GM21360 (cell line): ENCODE measurements around the gene NFAT5.

Source experiments
- ATAC-seq: cut with Tn5 transposase; IDR thresholded peaks from one replicate; pipeline ENCODE4 v1.9.1; 2021; ENCODE audit warnings: mild to moderate bottlenecking, moderate library complexity; ENCODE audit not compliant: unreplicated experiment

The NFAT5 gene

DNA sequence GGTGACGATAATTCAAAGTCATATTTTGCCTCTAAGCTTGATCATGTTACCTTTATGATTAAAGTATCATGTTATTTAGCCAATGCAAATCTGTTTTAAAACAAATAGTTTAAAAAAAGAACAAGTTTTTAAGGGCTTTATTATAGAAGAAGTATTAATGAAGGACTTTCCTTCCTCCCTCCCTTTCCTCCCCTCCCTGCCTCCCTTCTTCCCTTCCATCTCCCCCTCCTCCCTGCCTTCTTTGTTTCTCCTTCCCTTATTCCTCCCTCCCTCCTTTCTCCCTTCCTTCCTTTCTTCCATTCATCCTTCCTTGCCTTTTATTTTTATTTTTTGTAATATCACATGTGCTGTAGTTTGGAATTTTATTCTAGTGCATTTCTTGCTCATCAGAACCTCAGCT, 134.1 kb downstream of the NFAT5 start:
- ATAC-seq, result no peak

DNA sequence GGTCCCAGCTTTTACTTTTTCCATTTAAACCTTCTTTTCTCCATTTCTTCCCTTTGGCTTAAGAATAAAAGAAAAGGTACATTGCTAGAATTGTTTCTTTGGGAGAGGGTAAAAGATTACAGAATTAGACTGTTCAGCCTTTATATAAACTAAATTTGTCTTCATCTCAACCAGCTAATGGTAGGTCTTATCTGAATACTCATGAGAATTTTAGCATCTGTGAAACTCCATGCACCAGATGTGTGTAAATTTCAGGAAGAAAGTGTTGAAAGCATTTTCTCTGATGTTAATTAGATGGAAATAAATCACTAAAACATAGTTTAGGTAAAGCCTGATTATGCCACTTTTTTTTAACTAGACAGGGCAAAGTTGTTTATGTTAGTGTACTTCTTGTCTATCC, 135.7 kb downstream of the NFAT5 start:
- ATAC-seq, result no peak

DNA sequence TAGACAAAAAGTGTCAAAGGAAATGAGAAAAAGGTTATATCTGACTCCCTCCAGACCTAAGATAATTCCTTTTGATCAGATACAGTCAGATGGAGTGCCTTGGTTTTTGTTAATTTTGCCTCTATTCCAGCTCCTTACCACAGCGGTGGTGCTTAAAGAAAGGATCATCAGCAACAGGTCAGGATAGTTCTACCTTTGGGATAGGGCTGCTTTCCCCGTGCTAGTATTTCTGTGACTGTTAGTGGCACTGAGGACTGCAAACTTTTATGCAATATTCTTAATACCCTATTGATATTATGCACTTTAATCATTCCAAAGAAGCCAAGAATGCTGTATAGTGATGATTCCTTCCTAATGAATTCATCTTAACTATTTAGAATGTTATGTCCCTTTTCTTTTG, 136.1 kb downstream of the NFAT5 start:
- no peak for ATAC-seq

DNA sequence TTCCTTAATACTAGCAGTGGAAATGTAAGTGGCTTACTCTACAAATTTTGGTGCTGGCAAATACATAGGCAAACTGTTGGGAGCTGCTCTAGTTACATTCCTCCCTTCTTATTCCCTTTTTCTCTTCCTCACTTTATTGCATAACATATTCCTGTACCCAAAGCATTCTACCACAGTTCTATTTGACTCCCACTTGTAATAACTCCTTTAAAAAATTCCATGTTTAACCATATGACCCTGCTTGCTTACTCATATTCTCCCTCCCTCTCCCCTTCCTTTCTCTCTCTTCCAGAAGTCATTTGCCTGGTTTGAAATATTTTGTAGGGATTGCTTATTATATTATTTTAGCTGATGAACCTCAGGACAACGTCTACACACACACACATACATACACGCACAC, 137.9 kb downstream of the NFAT5 start:
- ATAC-seq, result no peak

DNA sequence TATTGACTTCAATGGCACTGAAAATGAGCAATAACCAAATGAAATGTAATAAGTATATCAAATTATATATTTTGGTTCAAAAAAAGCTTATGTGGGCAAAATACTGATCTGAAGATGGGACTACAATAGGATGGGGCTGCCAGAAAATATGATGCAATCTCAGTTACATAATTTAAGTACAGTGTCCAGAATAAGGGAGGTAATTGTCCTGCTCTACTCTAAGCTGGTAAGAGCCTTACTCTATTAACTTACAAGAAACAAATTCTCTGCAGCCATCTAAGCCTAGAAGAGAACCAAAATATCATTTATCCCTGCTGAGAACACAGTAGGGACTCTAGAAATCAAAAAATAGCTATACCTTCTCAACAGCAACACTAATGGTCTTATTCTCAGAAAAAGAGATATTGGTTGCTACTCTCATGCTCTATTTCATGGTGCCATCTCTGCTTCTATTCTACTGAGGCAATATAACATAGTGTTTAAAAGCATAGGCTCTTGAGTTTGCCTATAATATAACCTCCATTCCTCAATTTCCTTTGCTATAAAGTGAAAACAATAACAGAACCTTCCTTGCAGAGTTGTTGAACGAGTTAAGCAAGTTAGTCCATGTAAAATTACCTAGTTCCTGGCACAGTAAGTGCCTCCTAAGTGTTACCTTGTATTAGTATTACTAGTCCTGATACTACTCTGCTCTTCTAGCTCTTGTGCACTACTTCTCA, 140.6 kb downstream of the NFAT5 start:
- ATAC-seq, result no peak

DNA sequence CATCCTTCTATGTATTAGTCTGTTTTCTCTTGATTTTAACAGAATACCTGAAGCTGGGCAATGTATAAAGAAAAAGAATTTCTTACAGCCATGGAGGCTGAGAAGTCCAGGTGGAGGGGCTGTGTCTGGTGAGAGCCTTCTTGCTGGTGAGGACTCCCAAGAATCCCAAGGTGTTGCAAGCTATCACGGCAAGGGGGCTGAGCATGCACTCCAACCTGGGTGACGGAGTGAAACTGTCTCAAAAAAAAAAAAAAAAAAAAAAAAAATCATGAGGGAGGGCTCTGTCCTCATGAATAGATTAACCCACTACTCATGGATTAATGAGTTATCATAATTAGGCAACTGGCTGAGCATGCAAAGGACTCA, 141.2 kb downstream of the NFAT5 start:
- no peak for ATAC-seq

DNA sequence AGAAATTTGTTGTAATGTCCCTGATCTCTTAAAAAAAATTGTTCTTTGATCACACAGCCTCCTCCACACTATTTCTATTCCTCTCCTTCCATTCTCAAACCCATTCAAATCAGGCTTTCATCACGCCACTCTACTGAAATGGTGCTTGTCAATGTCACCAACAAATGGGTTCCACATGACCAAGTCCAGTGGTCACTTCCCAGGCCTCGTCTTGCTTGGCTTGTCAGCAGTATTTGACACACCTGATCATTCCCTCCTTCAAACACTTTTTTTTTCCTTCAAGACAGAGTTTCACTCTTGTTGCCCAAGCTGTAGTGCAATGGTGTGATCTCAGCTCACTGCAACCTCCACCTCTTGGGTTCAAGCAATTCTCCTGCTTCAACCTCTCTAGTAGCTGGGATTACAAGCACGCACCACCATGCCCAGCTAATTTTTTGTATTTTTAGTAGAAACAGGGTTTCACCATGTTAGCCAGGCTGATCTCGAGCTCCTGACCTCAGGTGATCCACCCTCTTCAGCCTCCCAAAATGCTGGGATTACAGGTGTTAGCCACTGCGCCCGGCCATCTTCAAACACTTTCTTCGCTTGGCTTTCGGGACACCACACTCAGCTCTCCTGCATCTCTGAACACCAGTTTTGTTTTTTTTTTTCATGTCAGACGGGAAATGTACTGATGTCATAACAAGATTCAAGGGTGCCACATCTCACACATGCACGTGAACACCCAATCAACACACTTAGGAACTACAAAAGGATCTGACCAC, 142.3 kb downstream of the NFAT5 start:
- ATAC-seq, result no peak

DNA sequence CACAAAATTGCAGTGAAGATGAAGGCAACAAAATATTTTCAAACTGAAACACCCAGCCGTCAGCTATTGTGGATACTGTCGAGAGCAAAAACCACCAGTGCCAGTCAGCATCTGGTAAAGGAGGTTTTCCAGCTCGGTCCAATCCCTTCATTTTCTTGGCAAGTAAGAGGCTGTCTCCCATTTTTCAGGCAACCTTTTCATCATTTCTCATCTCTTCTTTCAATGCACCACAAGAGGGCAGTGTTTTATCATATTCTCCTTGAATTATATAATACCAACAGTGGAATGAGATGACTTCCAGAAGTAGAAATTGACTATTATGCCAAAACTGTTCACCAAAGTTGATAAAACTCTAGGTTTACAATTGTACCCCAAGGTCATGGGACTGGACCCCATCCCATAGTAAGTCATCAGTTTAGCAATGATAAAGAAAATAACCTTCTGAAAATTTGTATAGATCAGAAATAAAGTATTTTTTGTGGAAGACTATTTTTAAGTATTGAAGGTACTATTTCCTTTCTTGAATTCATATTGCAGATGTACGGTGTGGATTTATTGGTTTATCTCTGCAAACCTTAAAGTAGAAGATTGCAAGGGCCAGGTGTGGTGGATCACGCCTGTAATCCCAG, 143.8 kb downstream of the NFAT5 start:
- ATAC-seq, result no peak

DNA sequence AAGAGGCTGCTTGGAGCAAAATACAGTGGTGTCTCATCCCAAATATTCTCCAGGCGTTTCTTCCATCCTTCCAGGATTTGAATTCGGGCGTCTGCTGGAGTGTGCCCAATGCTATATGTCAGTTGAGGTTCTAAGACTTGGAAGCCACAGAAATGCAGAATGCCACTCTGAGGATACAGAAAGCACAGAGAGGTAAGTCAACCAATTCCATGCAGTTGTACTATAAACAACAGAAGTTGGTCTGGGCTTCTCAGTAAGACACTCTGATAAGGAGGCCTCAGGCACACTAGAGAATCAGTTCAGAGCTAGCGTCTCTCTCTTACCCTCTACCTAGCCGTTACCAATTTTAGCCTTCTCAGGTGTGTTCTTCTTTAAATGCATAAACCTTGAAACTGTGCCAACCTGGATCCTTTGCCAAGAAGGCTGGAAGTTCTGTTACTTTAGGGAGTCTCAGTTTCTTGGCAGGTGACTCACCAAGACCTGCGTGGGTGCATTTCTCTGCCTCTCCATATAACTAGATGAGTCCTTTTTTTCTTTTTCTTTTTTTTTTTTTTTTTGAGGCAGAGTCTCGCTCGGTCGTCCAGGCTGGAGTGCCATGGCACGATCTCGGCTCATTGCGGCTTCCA, 145.5 kb downstream of the NFAT5 start:
- no peak for ATAC-seq

DNA sequence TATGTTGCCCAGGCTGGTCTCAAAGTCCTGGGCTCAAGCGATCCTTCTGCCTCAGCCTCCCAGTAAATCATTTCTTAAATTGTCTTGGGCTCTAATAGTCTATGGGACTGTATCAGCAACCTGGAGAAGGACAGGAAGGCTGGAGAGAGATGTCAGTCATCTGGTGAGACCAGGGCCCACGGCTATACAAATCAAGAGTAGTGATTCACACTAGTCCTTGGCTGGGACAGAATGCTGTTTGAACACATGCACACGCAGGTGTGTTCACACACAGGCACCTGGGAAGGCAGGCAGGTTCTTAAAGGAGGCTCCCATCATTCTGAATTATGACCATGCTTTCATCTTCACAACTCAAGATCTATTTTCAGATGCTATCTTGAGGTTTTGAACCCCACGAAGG, 146.5 kb downstream of the NFAT5 start:
- ATAC-seq, result no peak

DNA sequence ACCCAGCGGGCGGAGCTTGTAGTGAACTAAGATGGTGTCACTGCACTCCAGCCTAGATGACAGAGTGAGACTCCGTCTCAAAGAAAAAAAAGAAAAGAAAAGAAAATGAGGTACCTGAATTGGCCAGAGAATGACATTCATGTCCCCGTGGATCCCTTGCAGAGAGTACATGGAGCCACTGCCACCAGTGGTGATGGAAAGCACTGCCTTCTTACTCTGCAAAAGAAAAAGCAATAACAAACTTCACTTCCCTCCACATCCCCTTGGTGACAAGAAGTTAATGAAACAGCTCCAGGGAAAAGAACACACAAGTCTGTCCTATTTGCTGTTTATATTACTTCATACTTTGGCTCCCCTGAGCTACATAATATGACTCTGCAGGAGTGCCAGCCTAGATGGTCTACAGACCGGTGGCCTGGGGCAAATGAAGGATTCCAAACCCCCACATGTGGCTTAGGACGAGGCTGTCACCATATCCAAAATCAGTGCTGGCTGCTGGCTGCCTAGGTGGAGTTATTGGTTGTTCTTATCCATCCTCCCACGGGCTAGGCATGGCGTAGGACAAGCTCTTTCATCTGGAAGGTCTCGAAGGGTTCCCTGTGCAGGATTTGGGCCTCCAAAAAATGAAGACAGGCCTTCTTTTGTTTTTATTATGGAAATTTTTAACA, 147.3 kb downstream of the NFAT5 start:
- no peak for ATAC-seq

DNA sequence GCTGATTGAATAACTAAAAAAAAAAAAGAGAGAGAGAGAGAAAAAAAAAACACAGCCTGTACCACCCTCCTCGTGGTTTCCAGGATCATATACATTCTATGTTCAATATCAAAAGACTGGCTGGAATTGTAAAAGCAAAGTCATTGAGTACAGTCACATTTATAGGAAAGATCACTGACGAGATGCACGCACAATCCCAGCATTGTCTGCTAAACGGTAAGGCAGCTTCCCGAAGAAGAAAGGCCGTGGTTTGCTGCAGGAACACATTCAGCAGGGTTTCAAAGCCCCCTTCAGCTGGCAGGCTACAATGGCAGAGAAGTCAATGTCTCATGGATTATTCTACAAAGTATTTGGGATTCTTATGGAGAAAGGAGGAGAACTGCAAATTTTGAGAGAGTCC, 151.3 kb downstream of the NFAT5 start:
- ATAC-seq, result no peak

DNA sequence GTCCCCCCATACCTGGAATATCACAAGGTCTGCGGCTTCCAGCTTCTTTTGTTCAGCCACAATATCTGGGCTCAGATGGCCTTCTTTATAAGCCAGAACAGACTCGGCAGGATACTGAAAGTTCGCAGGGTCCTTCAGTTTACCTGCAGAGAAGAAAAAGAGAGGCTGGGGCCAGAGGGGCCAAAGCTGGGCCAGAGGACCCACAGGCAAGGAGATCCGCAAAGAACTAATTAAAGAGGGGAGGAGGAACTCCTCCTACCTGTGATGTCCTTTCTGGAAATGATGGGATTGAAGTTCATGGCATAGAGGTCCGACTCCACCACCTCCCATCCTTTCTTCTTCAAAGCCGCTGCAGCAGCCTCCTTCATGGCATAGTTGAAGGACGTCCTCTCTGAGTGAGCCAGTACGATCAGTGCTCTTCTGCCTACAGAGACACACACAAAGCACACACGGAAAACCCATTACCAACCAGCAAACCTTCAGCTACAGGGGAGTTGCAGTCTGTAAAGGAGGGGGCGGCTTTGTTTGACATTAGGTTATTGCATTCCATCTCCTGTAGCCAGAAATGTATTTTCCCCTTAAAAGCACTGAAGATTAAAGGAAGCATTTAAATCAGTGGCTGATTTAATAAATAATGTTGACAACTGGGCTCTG, 152.5 kb downstream of the NFAT5 start:
- ATAC-seq, result no peak

DNA sequence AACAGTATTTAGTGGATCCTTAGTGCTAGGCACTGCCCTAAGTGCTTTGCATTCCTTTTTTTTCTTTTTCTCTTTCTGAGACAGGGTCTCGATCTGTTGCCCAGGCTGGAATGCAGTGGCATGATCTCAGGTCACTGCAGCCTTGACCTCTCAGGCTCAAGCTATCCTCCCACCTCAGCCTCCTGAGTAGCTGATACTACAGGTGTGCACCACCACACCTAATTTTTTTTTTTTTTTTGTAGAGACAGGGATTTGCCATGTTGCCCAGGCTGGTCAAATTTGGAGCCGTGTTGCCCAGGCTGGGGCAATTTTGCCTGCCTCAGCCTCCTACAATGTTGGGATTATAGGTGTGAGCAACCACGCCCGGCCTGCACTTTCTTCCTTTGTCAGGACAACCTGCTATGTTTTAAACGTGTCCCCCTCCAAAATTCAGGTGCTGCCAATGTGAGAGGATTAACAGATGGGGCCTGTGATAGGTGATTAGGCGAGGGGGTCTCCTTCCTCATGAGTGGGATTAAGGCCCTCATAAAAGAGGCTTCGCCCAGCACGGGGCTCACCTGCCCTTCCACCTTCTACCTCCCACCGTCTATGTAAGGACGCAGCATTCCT, 155.2 kb downstream of the NFAT5 start:
- no peak for ATAC-seq

DNA sequence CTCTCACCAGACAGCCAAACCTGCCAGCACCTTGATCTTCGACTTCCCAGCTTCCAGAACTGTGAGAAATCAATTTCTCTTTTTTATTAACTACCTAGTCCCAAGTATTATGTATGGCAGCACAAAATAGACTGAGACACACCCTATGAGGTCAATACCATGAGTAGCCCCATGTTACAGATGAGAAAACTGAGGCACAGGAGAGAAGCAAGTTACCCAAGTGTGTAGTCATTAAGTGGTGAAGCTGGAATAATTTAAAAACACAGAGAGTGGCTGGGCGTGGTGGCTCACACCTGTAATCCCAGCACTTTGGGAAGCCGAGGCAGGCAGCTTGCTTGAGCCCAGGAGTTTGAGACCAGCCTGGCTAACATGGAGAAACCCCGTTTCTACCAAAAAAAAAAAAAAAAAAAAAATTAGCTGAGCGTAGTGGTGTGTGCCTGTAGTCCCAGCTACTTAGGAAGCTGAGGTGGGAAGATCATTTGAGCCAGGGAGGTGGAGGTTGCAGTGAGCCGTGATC, 155.7 kb downstream of the NFAT5 start:
- no peak for ATAC-seq

DNA sequence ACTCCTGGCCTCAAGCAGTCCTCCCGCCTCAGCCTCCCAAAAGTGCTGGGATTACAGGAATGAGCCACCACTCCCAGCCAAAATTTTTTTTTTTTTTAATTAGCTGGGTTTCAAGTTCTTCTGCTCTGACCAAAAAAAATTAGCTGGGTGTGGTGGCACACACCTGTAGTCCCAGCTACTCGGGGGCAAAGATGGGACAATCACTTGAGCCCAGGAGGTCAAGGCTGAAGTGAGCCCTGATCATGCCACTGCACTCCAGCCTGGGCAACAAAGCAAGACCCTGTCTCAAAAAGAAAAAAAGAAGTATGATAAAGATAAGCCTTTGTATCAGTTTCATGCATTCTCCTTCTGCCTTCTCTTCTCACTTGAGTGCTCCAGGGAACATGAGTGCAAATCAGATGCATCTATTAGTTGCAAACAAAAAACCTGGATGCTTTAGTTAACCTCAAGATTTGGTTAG, 158.7 kb downstream of the NFAT5 start:
- no peak for ATAC-seq

DNA sequence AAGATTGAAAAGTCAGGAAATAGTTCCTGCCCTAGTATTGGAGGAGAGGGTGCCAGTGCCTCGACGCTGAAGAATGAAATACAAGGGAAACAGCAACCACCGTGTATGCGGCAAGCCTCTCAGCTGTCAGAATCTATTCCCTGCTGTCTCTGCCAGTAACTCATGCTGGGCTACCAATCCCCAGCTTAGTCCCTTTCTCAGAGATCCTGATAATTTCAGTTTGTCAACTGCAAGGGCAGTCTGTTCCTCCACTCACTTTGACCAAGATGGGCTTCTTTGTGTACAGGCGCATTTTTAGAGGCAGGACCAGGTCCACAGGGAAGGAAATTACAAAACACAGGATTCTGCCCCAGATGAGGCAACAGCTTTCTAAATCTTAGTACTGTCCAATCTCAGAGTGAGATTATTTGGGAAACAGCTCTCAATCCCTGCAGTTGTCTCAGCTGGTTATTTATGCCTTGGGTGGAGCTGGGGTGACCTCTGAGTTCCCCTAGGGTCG, 159.3 kb downstream of the NFAT5 start:
- ATAC-seq, result no peak

DNA sequence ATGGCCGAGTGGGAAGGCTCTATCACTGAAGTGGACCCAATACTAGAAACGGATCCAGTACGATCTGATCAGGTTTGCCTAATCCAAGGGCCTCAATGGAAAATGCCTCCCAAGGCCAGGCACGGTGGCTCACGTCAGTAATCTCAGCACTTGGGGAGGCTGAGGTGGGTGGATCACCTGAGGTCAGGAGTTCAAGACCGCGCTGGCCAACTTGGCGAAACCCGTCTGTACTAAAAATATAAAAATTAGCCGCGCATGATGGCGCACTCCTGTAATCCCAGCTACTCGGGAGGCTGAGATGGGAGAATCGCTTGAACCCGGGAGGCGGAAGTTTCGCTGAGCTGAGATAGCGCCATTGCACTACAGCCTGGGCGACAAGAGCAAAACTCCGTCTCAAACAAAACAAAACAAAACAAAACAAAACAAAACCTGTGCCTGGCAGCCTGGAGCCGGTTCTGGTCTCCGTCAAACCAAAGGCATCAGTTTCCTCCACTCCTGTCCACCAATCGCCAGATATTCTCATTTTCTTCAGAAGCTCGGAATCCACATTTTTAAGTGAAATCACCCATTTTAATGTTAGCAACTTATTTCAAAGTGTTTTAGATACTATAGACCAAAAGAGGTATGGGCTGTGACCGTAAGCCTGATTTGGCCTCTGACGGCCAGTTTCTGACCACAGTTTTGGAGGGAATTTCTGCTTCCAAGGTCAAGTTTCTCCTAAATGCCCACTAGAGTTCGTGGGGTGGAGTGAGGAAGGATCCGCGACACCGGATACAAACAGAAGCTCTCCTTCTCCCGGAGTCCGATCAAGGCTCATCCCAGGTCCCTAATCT, 159.9 kb downstream of the NFAT5 start:
- ATAC-seq, result no peak
